HepG2 (cell line): ENCODE measurements around the gene CISH. TPM values are rescaled to one million over a fixed set of nuclear protein-coding genes. Genes with fewer than 3 reads are reported as not detected.

Experiments
- ATAC-seq: fragments of 200-7000 bp; cut with Tn5 transposase; 3 replicates; pipeline ENCODE4 v1.9.1; 2020; ENCODE audit warnings: mild to moderate bottlenecking, moderate library complexity
- BruUV-seq: library from RNA; stranded (reverse); fragments of 400-500 nt; replicated peaks from 2 replicates; lab custom pipeline; 2021; lab: Mats Ljungman, UMichigan
- CTCF ChIA-PET: fragments of 300-600 bp; formaldehyde crosslinking; extraction: SDS; loops from one replicate; lab custom pipeline; 2021; ENCODE audit warnings: low total read pairs, inconsistent platforms, low intra/inter-chr PET ratio; lab: Yijun Ruan, JAX
- POLR2A ChIA-PET: fragments of 350-600 bp; sonication (Branson Sonifier 250); formaldehyde crosslinking; loops from one replicate; lab custom pipeline; 2020; ENCODE audit warnings: antibody characterized with exemption, inconsistent platforms; lab: Yijun Ruan, JAX
- DNase-seq: peaks from one replicate; pipeline ENCODE4 v3.0.0-alpha.2; 2015; ENCODE audit warnings: low spot score
- FAIRE-seq: peaks from 3 replicates; lab custom pipeline; 2011; peaks lifted over from hg19 to GRCh38; lab: Jason Lieb, UNC
- H2AFZ ChIP-seq: one replicate; pipeline ENCODE4 v1.6.1; 2011; ENCODE audit warnings: low read length, inconsistent platforms
- H3K27ac ChIP-seq: fragments of 300-600 bp; 3 replicates; pipeline ENCODE4 v1.8.0; 2011; ENCODE audit warnings: mixed run types, mild to moderate bottlenecking, mixed read lengths, low read length, inconsistent platforms; ENCODE audit not compliant: insufficient read depth; ENCODE audit errors: extremely low read length
- H3K27me3 ChIP-seq, 2 experiments: fragments of 200-600 bp in 1 of 2; 2 replicates in 1 of 2; 3 replicates in 1 of 2; pipeline versions ENCODE4 v1.6.0 to v1.8.0; 2011; ENCODE audit warnings: low read length in 2 of 2, mild to moderate bottlenecking in 2 of 2, moderate library complexity in 2 of 2, inconsistent platforms in 1 of 2; ENCODE audit not compliant: insufficient read depth in 2 of 2, control insufficient read depth in 1 of 2
- H3K36me3 ChIP-seq, 2 experiments: fragments of 200-600 bp in 1 of 2; replicated peaks in 1 of 2; 2 replicates in 1 of 2; 3 replicates in 1 of 2; pipeline versions ENCODE4 v1.5.1 to v1.8.0; 2011; ENCODE audit warnings: low read length in 2 of 2, inconsistent platforms in 1 of 2; ENCODE audit not compliant: insufficient read depth in 2 of 2, control insufficient read depth in 1 of 2
- H3K4me1 ChIP-seq: 2 replicates; pipeline ENCODE4 v1.5.1; 2012; ENCODE audit warnings: low read length, inconsistent platforms; ENCODE audit not compliant: insufficient read depth
- H3K4me2 ChIP-seq: 2 replicates; pipeline ENCODE4 v1.6.0; 2011; ENCODE audit warnings: low read depth, low read length, inconsistent platforms
- H3K4me3 ChIP-seq, 3 experiments: fragments of 200-600 bp in 1 of 3; sonication (generic), shearing (Covaris generic) in 1 of 3; replicated peaks in 1 of 3; 2 replicates each; pipeline ENCODE4 v1.5.1; 2011 to 2016; ENCODE audit warnings: low read length in 3 of 3, inconsistent platforms in 2 of 3, low read depth in 2 of 3, mild to moderate bottlenecking in 2 of 3, control low read depth in 1 of 3, mixed read lengths in 1 of 3; ENCODE audit not compliant: insufficient read depth in 1 of 3
- H3K79me2 ChIP-seq: one replicate; pipeline ENCODE4 v1.6.1; 2011; ENCODE audit warnings: low read length, inconsistent platforms; ENCODE audit not compliant: insufficient read depth
- H3K9ac ChIP-seq: 2 replicates; pipeline ENCODE4 v1.6.0; 2011; ENCODE audit warnings: mild to moderate bottlenecking, low read depth, low read length, inconsistent platforms; ENCODE audit not compliant: insufficient read depth
- H3K9me3 ChIP-seq: 2 replicates; pipeline ENCODE4 v1.5.1; 2012; ENCODE audit warnings: mild to moderate bottlenecking, low read length
- H4K20me1 ChIP-seq: 2 replicates; pipeline ENCODE4 v1.6.0; 2011; ENCODE audit warnings: inconsistent platforms, mild to moderate bottlenecking, low read length, moderate library complexity; ENCODE audit not compliant: insufficient read depth
- CREB3 ChIP-seq: sonication (generic); formaldehyde crosslinking; IDR thresholded peaks from 2 replicates; pipeline ENCODE4 v1.5.0; 2020; ENCODE audit warnings: missing genetic modification reagents
- CREM ChIP-seq, 2 experiments: sonication (generic) in 1 of 2; formaldehyde crosslinking in 1 of 2; IDR thresholded peaks; 2 replicates each; pipeline versions ENCODE4 v1.4.0 to v1.6.1; 2016 to 2020; ENCODE audit warnings: antibody characterized with exemption in 1 of 2, mild to moderate bottlenecking in 1 of 2, missing genetic modification reagents in 1 of 2
- DDIT3 ChIP-seq: sonication (generic); formaldehyde crosslinking; IDR thresholded peaks from 2 replicates; pipeline ENCODE4 v1.4.0; 2020; ENCODE audit warnings: mild to moderate bottlenecking, missing genetic modification reagents
- EP300 ChIP-seq, 3 experiments: sonication (generic) in 1 of 3; formaldehyde crosslinking in 1 of 3; IDR thresholded peaks; 2 replicates each; pipeline versions ENCODE4 v1.5.1 to v1.6.1; 2011 to 2020; ENCODE audit warnings: low read depth in 2 of 3, low read length in 2 of 3, borderline replicate concordance in 1 of 3, improper control_type of control experiment in 1 of 3, mild to moderate bottlenecking in 1 of 3, missing genetic modification reagents in 1 of 3, moderate library complexity in 1 of 3
- ETV6 ChIP-seq: sonication (generic); formaldehyde crosslinking; conservative IDR thresholded peaks from 2 replicates; pipeline ENCODE4 v1.4.0; 2020; ENCODE audit warnings: missing genetic modification reagents
- HMG20A ChIP-seq: IDR thresholded peaks from 2 replicates; pipeline ENCODE4 v1.6.1; 2016; ENCODE audit warnings: borderline replicate concordance
- KAT7 ChIP-seq: IDR thresholded peaks from 2 replicates; pipeline ENCODE4 v1.6.1; 2018; ENCODE audit warnings: borderline replicate concordance, missing compliant biosample characterization
- MXD4 ChIP-seq: IDR thresholded peaks from 2 replicates; pipeline ENCODE4 v1.6.1; 2016; ENCODE audit warnings: mild to moderate bottlenecking, missing biosample characterization, missing genetic modification reagents
- NBN ChIP-seq: fragments of 450-650 bp; conservative IDR thresholded peaks from 2 replicates; pipeline ENCODE4 v1.6.1; 2017
- PTBP1 ChIP-seq: fragments of 200-400 bp; formaldehyde crosslinking; IDR thresholded peaks from 2 replicates; pipeline ENCODE4 v1.6.1; 2018; ENCODE audit warnings: low read length, low read depth; ENCODE audit not compliant: poor library complexity, severe bottlenecking
- RFX1 ChIP-seq: fragments of 450-650 bp; IDR thresholded peaks from 2 replicates; pipeline ENCODE4 v1.6.1; 2017
- SNRNP70 ChIP-seq: fragments of 200-400 bp; formaldehyde crosslinking; IDR thresholded peaks from 2 replicates; pipeline ENCODE4 v1.6.1; 2017; ENCODE audit warnings: mild to moderate bottlenecking, low read depth, low read length, moderate library complexity
- SPEN ChIP-seq: sonication (generic); formaldehyde crosslinking; IDR thresholded peaks from 2 replicates; pipeline ENCODE4 v1.5.1; 2020; ENCODE audit warnings: low read depth, mild to moderate bottlenecking, missing genetic modification reagents
- ZNF12 ChIP-seq: sonication (generic); formaldehyde crosslinking; IDR thresholded peaks from 2 replicates; pipeline ENCODE4 v1.5.0; 2020; ENCODE audit warnings: missing genetic modification reagents
- ZNF333 ChIP-seq: sonication (generic); formaldehyde crosslinking; IDR thresholded peaks from 2 replicates; pipeline ENCODE4 v1.4.0; 2020; ENCODE audit warnings: mild to moderate bottlenecking, missing genetic modification reagents, borderline replicate concordance
- ZNF367 ChIP-seq: sonication (generic); formaldehyde crosslinking; IDR thresholded peaks from 2 replicates; pipeline ENCODE4 v1.4.0; 2020; ENCODE audit warnings: missing genetic modification reagents, borderline replicate concordance
- ZNF670 ChIP-seq: sonication (generic); formaldehyde crosslinking; IDR thresholded peaks from 2 replicates; pipeline ENCODE4 v1.8.0; 2022; ENCODE audit warnings: mild to moderate bottlenecking, missing genetic modification reagents, borderline replicate concordance
- WGBS: methylation state at CpG from one replicate; pipeline ENCODE4 v1.1.6; 2017; ENCODE audit warnings: low lambda C conversion rate; 5-methylcytosine and 5-hydroxymethylcytosine counted together
- in situ Hi-C: cut with HindIII; loops from 2 replicates; pipeline ENCODE4 v1.10.0; 2017; ENCODE audit warnings: low pct_unique_long_range_greater_than_20kb; ENCODE audit not compliant: extremely low pct_ligation_motif_present
- intact Hi-C: fragments of 100-400 bp; cut with micrococcal nuclease; formaldehyde crosslinking; loops from one replicate; pipeline ENCODE4 v1.10.0; 2022; ENCODE audit not compliant: unreplicated experiment
- polyA plus RNA-seq, 8 experiments: library from polyadenylated mRNA; depleted of rRNA in 3 of 8; stranded (reverse) in 7 of 8; unstranded in 1 of 8; fragments of >200 nt; fragmentation: Illumina TruSeq in 4 of 8; extraction: Trizol in 4 of 8; gene quantifications; 2 replicates each; pipeline versions ENCODE4 v1.2.1 to v1.2.3, GENCODE V29; 2011 to 2016; ENCODE audit warnings: low read depth in 4 of 8, missing spikeins in 1 of 8, mixed read lengths in 1 of 8; ENCODE audit not compliant: insufficient read depth in 1 of 8
- total RNA-seq, 5 experiments: library from RNA; depleted of rRNA; stranded (reverse); fragments of >200 nt; fragmentation: Illumina TruSeq; extraction: Trizol; gene quantifications; 2 replicates each; pipeline ENCODE4 v1.2.3, GENCODE V29; 2016; ENCODE audit warnings: low read depth in 1 of 5

The CISH gene
- total and polyA plus RNA-seq, 2 of the 13 experiments (the other 11 are each of a cell fraction or from before 2014, with no cell fraction given) = 0.91 to 1.5 TPM

- TF ChIP-seq CREM (IDR thresholded peaks at IDR 0.05) (no peak), CREM (CRISPR knock-in tag; IDR thresholded peaks at IDR 0.05) (no peak), NBN (no peak), DDIT3 (no peak), CREB3 (no peak), ZNF367 (CRISPR knock-in tag) (no peak)
These were observed 37.4 kb upstream of the CISH start (continued) for GRCh38 chr3:50648944-50649343.

- H4K20me1 ChIP-seq = no peaks in the 10 kb centered on the region
- H3K27me3 ChIP-seq = no peaks in the 10 kb centered on the region
- peaks cover 8 to 27% of the 10 kb centered on the region in 2 experiments; a peak in 4 of 5 replicates for H3K36me3 ChIP-seq
- intact Hi-C loops = no loop called here
- no peaks in the 10 kb centered on the region for H3K9me3 ChIP-seq
- H2AFZ ChIP-seq = no peak overlapping the region
- DNase-seq (no peak), ATAC-seq (no peak), FAIRE-seq (no peak)
- TF ChIP-seq ZNF367 (CRISPR knock-in tag) (no peak), RFX1 (peak; percentile 51)
- H3K9ac ChIP-seq = no peak overlapping the region
- BruUV-seq = no TSS peak
- in situ Hi-C loops = no loop called here
- no peak overlapping the region for H3K27ac ChIP-seq
- WGBS = 80% methylated on average over 6 of the region's 6 CpGs
- no peak overlapping the region for H3K4me3 ChIP-seq
- no peaks in the 10 kb centered on the region for H3K79me2 ChIP-seq
- no peak overlapping the region for H3K4me2 ChIP-seq
- ChIA-PET POLR2A (no interaction called here), CTCF (no interaction called here)
- no peaks in the 10 kb centered on the region for H3K4me1 ChIP-seq
These were observed 36.7 kb upstream of the CISH start for GRCh38 chr3:50648313-50648712.

- Histone ChIP-seq H3K79me2 (no peaks in the 10 kb centered on the region), H4K20me1 (no peaks in the 10 kb centered on the region), H3K4me2 (no peak overlapping the region), H3K9me3 (no peaks in the 10 kb centered on the region), H3K36me3 (peaks cover 11 to 50% of the 10 kb centered on the region in 2 experiments), H3K27me3 (no peaks in the 10 kb centered on the region), H3K27ac (no peak overlapping the region), H3K4me3 (no peak overlapping the region), H3K9ac (no peak overlapping the region), H3K4me1 (no peaks in the 10 kb centered on the region), H2AFZ (no peak overlapping the region)
- WGBS = 90% methylated on average over 2 of the region's 2 CpGs
- FAIRE-seq (no peak), ATAC-seq (no peak), DNase-seq (no peak)
- intact Hi-C loops = no loop called here
- in situ Hi-C loops = no loop called here
- ChIA-PET POLR2A (no interaction called here), CTCF (no interaction called here)
- no TSS peak for BruUV-seq
- TF ChIP-seq ZNF12 (no peak), HMG20A (CRISPR knock-in tag) (no peak), SNRNP70 (no peak), MXD4 (no peak), ETV6 (CRISPR knock-in tag) (no peak), KAT7 (no peak), SPEN (CRISPR knock-in tag) (no peak), PTBP1 (no peak), ZNF670 (CRISPR knock-in tag) (no peak), ZNF333 (CRISPR knock-in tag) (no peak), EP300 (IDR thresholded peaks at IDR 0.05; ENCODE audit: low read depth in 2 of 2, low read length in 2 of 2) (no peak), EP300 (CRISPR knock-in tag; IDR thresholded peaks at IDR 0.05; ENCODE audit: borderline replicate concordance) (no peak)
These were observed 33.8 kb upstream of the CISH start for GRCh38 chr3:50645378-50645777.
